Body of pancreas (tissue), 4 donors: ENCODE results near the gene SHH. TPM values are rescaled to one million over a fixed set of nuclear protein-coding genes. Genes with fewer than 3 reads are reported as not detected.

Experiments
- ATAC-seq: fragments of 150-250 bp; one replicate; pipeline ENCODE4 v1.9.1; 2016
- DNase-seq, 4 donors: peaks; one replicate each; pipeline ENCODE4 v3.0.0-alpha.2; 2019
- H3K27ac ChIP-seq, 4 donors: fragments of 200-600 bp; sonication (generic); 1 replicate in 3 of 4; 2 replicates in 1 of 4; pipeline versions ENCODE4 v1.5.1 to v1.6.1; 2016 to 2019; ENCODE audit warnings: mild to moderate bottlenecking in 1 of 4, mixed read lengths in 1 of 4, moderate library complexity in 1 of 4
- H3K27me3 ChIP-seq, 2 donors: fragments of 200-600 bp; sonication (generic); one replicate each; pipeline ENCODE4 v1.6.0; 2016; ENCODE audit warnings: mild to moderate bottlenecking in 1 of 2
- H3K36me3 ChIP-seq, 2 donors: fragments of 200-600 bp; sonication (generic); replicated peaks in 1 of 2; 2 replicates each; pipeline ENCODE4 v1.5.1; 2016; ENCODE audit warnings: low read depth in 2 of 2; ENCODE audit not compliant: insufficient read depth in 1 of 2
- H3K4me1 ChIP-seq: fragments of 200-600 bp; sonication (generic); one replicate; pipeline ENCODE4 v1.6.0; 2016
- H3K4me3 ChIP-seq, 2 donors: fragments of 200-600 bp; sonication (generic); 1 replicate in 1 of 2; 2 replicates in 1 of 2; pipeline ENCODE4 v1.5.1; 2016 to 2019
- H3K9me3 ChIP-seq, 3 donors: fragments of 200-600 bp; sonication (generic); 1 replicate in 2 of 3; 2 replicates in 1 of 3; pipeline ENCODE4 v1.5.1; 2016
- POLR2A ChIP-seq, 3 donors: fragments of 450-650 bp; IDR thresholded peaks; one replicate each; pipeline ENCODE4 v1.6.1; 2016; ENCODE audit warnings: antibody characterized with exemption in 3 of 3, mild to moderate bottlenecking in 2 of 3
- WGBS, 2 donors: methylation state at CpG; one replicate each; pipeline ENCODE4 v1.1.5; 2017; 5-methylcytosine and 5-hydroxymethylcytosine counted together
- intact Hi-C: fragments of 100-400 bp; cut with DNase I; formaldehyde crosslinking; loops from one replicate; pipeline ENCODE4 v1.15.1; 2023
- total RNA-seq, 2 donors: library from RNA; depleted of rRNA; stranded (reverse); fragments of >200 nt; gene quantifications; one replicate each; pipeline ENCODE4 v1.1.0, GENCODE V29; 2016
- TF ChIP-seq, protein P1 (sequence below), 7 experiments: fragments of 450-650 bp in 4 of 7; fragments of 200-600 bp in 3 of 7; sonication (generic) in 3 of 7; IDR thresholded peaks; one replicate each; pipeline ENCODE4 v1.5.1; 2016 to 2019; ENCODE audit warnings: antibody characterized with exemption in 7 of 7

Gene SHH
- total RNA-seq, 2 donors from 2014 or later = 0.33 to 0.78 TPM

DNA sequence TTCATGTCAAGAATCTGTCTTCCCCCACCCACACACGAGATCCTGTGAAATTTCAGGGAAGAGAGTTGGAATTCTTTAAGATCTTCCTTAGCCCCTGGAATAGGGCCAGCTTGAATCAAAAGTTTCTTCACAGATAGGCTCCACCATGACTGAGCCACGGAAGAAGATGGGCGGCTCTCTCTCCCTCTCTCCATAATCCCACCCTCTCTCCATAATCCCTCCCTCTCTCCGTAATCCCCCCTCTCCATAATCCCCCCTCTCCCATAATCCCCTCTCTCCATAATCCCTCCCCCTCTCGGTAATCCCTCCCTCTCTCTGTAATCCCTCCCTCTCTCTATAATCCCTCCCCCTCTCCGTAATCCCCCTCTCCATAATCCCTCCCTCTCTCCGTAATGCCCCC, 20.4 kb downstream of the SHH start:
- no peak for DNase-seq
- ATAC-seq = no peak
- Histone ChIP-seq H3K27ac (no peak overlapping the region), H3K27me3 (peaks cover 0 to 3% of the 10 kb centered on the region in 2 donors), H3K36me3 (no peaks in the 10 kb centered on the region), H3K4me3 (no peak overlapping the region), H3K9me3 (no peaks in the 10 kb centered on the region), H3K4me1 (peaks cover 10% of the 10 kb centered on the region)
- 64 to 71% methylated on average over 6 of the region's 7 CpGs for WGBS, 2 donors
- TF ChIP-seq POLR2A (IDR thresholded peaks at IDR 0.05) = no peak
- TF ChIP-seq, protein P1, sequence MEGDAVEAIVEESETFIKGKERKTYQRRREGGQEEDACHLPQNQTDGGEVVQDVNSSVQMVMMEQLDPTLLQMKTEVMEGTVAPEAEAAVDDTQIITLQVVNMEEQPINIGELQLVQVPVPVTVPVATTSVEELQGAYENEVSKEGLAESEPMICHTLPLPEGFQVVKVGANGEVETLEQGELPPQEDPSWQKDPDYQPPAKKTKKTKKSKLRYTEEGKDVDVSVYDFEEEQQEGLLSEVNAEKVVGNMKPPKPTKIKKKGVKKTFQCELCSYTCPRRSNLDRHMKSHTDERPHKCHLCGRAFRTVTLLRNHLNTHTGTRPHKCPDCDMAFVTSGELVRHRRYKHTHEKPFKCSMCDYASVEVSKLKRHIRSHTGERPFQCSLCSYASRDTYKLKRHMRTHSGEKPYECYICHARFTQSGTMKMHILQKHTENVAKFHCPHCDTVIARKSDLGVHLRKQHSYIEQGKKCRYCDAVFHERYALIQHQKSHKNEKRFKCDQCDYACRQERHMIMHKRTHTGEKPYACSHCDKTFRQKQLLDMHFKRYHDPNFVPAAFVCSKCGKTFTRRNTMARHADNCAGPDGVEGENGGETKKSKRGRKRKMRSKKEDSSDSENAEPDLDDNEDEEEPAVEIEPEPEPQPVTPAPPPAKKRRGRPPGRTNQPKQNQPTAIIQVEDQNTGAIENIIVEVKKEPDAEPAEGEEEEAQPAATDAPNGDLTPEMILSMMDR (IDR thresholded peaks at IDR 0.05) = no peak
- intact Hi-C loops = no loop called here

DNA sequence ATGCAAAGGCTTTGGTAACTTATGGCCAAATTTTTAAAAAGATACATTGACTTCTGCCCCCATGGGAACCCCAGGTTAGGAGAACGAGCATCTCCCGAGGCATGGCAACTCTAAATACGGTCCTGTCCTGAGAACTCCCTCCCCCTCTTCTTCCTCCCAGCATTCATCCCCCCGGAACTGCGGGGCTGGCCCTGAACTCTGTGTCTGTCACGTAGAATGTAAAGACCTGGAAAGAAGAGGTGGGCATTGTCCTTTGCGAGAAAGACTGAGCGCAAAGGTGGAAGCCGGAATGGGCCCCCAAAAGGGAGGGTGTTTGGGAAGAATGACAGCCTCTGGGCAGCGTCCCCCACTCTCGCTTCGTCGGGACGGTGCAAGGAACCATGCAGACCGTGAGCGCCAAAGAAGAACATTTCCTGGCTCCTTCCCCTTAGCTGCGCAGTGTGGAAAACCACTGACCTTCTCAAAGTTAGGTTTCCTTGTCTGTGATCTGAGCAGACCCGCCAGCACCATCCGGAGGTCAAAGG, 21.0 kb downstream of the SHH start:
- DNase-seq = no peak
- 76% methylated on average over 19 of the region's 19 CpGs for WGBS, 2 donors
- no peaks in the 10 kb centered on the region for H3K36me3 ChIP-seq
- no peak overlapping the region for H3K27ac ChIP-seq
- intact Hi-C loops = no loop called here
- no peak for ATAC-seq
- H3K27me3 ChIP-seq = peaks cover 0 to 3% of the 10 kb centered on the region in 2 donors
- TF ChIP-seq, protein P1 (IDR thresholded peaks at IDR 0.05) = no peak
- TF ChIP-seq POLR2A (IDR thresholded peaks at IDR 0.05) = no peak
- no peak overlapping the region for H3K4me3 ChIP-seq
- no peaks in the 10 kb centered on the region for H3K9me3 ChIP-seq
- H3K4me1 ChIP-seq = peaks cover 7% of the 10 kb centered on the region

DNA sequence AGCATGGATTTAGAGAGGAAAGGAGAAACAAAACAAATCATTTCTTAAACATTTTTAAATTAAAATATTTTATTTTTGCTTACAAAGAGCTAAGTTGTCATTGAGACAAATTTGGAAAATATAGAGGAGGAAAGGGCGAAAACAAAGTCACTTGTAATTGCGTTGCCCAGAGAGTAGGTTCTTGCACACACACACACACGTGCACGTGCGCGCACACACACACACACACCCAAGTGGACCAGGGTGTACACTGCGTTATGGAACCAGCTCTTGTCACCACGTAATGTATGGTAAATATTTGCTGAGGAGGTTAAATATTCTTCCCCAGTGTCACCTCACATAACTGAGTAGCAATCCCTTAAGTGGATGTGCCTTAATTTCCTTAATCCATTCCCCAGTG, 21.6 kb downstream of the SHH start:
- 62 to 63% methylated on average over 8 of the region's 8 CpGs for WGBS, 2 donors

DNA sequence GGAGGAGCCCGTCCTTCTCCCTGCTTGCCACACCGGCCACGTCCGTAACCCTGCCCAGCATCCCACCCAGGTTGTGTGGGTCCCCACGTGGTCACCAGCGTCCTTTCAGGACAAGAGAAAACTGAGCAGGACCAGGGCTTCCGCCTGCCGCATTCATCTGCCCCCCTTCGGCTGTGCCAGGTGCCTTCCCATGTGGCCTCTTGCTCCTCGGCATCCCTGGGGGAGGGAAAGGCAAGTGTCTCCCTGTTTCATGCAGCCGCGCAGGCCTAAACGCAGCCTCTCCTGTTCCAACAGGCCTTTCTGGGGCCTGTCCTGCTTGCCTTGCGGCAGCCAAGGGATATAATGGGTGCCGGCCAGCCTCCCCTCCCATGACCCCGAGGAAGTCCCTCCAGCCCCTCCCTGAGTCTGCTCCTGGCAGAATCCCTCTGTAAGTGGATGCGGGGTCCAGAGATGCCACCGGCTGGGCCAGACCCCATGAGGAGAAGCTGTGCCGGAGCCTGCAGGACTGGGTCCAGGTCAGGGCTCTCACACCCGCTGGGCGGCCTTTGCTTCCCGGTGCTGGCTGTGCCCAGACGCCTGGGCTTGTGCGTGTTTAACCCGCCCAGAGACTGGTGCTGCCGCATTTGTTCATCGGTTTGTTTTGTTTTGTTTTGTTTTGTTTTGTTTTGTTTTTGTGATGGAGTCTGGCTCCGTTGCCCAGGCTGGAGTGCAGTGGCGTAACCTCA, 23.1 kb downstream of the SHH start:
- Histone ChIP-seq H3K9me3 (no peaks in the 10 kb centered on the region), H3K27ac (no peak overlapping the region), H3K36me3 (no peaks in the 10 kb centered on the region), H3K4me3 (no peak overlapping the region), H3K4me1 (peaks cover 7% of the 10 kb centered on the region), H3K27me3 (no peaks in the 10 kb centered on the region)
- no peak for ATAC-seq
- no peak for DNase-seq
- 87 to 91% methylated on average over 24 to 29 of the region's 29 CpGs for WGBS, 2 donors
- TF ChIP-seq POLR2A (IDR thresholded peaks at IDR 0.05) = no peak
- TF ChIP-seq, protein P1 (IDR thresholded peaks at IDR 0.05) = no peak
- intact Hi-C loops = no loop called here

More for the DNA sequence above, 21.6 kb downstream of the SHH start:
- TF ChIP-seq, protein P1 (IDR thresholded peaks at IDR 0.05) = no peak
- no peak for TF ChIP-seq POLR2A (IDR thresholded peaks at IDR 0.05)
- intact Hi-C loops = no loop called here
- H3K9me3 ChIP-seq = no peaks in the 10 kb centered on the region
- H3K4me3 ChIP-seq = no peak overlapping the region
- ATAC-seq (no peak), DNase-seq (no peak)
- no peak overlapping the region for H3K27ac ChIP-seq
- no peaks in the 10 kb centered on the region for H3K36me3 ChIP-seq
- H3K4me1 ChIP-seq = peaks cover 7% of the 10 kb centered on the region
- no peaks in the 10 kb centered on the region for H3K27me3 ChIP-seq

DNA sequence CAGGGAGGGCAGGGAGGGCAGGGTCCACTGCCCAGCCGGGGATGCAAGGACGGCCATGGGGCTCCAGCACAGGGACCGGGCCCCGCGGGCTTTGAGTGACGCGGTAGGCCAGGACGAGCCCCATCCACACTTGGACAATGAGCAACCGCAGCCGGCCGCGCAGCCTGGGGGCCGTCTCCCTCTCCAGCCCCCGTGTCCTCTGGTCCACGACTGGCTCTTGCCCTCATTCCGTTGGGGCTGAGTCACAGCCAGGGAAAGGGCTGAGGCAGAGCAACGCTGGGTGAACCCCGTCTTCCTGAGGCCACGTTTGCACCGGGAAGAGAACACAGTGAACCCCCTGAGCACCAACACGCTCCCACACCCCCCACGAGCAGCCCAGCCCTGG, 23.7 kb downstream of the SHH start:
- Histone ChIP-seq H3K4me3 (no peak overlapping the region), H3K36me3 (peaks cover 0 to 2% of the 10 kb centered on the region in 2 donors), H3K9me3 (no peaks in the 10 kb centered on the region), H3K27ac (no peak overlapping the region), H3K4me1 (peaks cover 7% of the 10 kb centered on the region), H3K27me3 (no peaks in the 10 kb centered on the region)
- WGBS, 2 donors = 92 to 97% methylated on average over 5 to 22 of the region's 22 CpGs
- TF ChIP-seq POLR2A (IDR thresholded peaks at IDR 0.05) = no peak
- TF ChIP-seq, protein P1 (IDR thresholded peaks at IDR 0.05) = no peak
- intact Hi-C loops = no loop called here
- DNase-seq (no peak), ATAC-seq (no peak)
